Omental fat pad (tissue), 4 donors: Measurements from ENCODE around the gene FOXN4. TPM values are rescaled to one million over a fixed set of nuclear protein-coding genes. Genes with fewer than 3 reads are reported as not detected.

ENCODE experiments used
- ATAC-seq: fragments of 150-250 bp; one replicate; pipeline ENCODE4 v1.9.1; 2016; ENCODE audit warnings: mild to moderate bottlenecking, moderate library complexity; ENCODE audit not compliant: low FRiP score
- DNase-seq: peaks from one replicate; pipeline ENCODE4 v3.0.0-alpha.2; 2019; ENCODE audit warnings: low spot score
- total RNA-seq, 4 donors: library from RNA; depleted of rRNA; stranded (reverse); fragments of >200 nt; gene quantifications; one replicate each; pipeline ENCODE4 v1.1.0, GENCODE V29; 2016
- TF ChIP-seq, protein P1 (sequence below), 3 donors: fragments of 450-650 bp; IDR thresholded peaks; one replicate each; pipeline ENCODE4 v1.5.1; 2016 to 2017; ENCODE audit warnings: antibody characterized with exemption in 3 of 3, mild to moderate bottlenecking in 3 of 3, moderate library complexity in 2 of 3

FOXN4 gene
- total RNA-seq, 4 donors from 2014 or later: not detected

DNA sequence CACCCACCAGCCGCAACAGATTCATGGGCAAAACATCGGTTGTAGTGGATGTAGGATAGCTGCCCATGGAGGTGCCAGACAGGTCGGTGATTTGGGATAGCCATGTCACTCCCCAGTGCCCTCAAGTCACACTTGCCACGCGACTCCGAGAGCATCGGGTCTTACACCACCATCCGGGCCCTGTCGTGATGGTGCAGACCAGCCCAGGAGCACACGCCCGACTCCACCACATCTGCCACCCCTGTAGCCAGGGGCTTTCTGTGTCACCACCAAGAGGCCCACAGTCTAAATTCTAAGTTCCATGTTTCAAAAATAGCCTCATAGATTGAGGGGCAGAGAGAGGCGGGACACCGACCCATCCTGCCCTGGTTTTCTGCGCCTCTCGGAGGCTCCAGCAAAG lies 18.0 kb downstream of the FOXN4 start:
- ATAC-seq: no peak
- TF ChIP-seq, protein P1, sequence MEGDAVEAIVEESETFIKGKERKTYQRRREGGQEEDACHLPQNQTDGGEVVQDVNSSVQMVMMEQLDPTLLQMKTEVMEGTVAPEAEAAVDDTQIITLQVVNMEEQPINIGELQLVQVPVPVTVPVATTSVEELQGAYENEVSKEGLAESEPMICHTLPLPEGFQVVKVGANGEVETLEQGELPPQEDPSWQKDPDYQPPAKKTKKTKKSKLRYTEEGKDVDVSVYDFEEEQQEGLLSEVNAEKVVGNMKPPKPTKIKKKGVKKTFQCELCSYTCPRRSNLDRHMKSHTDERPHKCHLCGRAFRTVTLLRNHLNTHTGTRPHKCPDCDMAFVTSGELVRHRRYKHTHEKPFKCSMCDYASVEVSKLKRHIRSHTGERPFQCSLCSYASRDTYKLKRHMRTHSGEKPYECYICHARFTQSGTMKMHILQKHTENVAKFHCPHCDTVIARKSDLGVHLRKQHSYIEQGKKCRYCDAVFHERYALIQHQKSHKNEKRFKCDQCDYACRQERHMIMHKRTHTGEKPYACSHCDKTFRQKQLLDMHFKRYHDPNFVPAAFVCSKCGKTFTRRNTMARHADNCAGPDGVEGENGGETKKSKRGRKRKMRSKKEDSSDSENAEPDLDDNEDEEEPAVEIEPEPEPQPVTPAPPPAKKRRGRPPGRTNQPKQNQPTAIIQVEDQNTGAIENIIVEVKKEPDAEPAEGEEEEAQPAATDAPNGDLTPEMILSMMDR (IDR thresholded peaks at IDR 0.05): no peak
- no peak for DNase-seq

DNA sequence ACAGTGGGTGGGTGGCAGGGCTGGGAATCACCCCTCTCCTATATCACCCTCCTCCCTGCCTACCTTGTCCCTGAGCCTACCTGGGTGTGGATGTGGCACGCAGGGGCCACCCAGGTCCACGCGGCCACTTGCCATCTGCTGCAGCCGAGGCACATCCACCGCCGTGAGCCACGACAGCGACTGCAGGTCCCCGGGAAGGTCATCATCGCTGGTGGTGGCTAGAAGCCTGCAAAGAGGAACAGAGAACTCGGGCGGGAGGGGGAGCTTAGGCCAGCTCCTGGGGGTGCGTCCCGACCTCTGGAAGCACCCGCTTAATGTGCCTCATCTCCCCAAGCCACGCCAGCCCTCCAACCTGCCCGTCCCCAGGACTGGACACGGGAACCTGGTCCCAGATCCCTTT lies 19.0 kb downstream of the FOXN4 start:
- ATAC-seq (no peak), DNase-seq (no peak)
- TF ChIP-seq, protein P1 (IDR thresholded peaks at IDR 0.05): no peak

DNA sequence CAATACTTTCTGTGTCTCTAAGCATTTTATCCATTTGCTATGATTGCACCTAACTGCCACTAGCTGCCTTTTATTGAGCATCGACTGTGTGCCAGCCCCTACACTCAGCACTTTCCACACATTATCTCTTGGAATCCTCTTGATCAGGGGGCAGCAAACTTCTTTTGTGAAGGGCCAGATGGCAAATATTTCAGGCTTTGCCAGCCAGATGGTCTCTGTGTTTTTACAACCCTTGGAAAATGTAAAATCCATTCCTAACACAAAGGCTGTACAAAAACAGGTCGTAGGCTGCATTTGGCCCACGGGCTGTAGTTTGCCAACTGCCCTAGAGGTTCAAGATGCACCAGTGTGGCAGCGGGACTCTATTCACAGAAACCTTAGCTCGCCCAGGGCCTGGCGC lies 19.5 kb downstream of the FOXN4 start:
- TF ChIP-seq, protein P1 (IDR thresholded peaks at IDR 0.05): no peak
- DNase-seq: no peak
- ATAC-seq: no peak

DNA sequence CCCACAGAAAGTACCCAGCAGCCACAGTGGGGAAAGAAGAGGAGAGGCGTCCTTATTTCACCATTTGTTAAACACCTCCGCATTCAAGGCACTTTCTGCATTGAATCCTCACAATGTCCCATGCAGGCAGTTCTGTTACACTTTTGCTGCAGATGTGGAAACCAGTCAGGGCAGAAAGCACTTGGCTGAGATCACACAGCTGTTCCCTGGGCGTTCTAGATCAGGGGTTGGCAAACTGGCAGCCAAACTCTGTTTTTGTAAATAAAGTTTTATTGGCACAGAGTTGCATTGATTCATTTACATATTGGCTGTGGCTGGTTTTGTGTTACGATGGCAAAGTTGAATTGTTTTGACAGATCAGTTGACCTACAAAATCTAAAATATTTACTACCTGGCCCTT lies 20.1 kb downstream of the FOXN4 start:
- ATAC-seq (no peak), DNase-seq (no peak)
- TF ChIP-seq, protein P1 (IDR thresholded peaks at IDR 0.05): no peak

DNA sequence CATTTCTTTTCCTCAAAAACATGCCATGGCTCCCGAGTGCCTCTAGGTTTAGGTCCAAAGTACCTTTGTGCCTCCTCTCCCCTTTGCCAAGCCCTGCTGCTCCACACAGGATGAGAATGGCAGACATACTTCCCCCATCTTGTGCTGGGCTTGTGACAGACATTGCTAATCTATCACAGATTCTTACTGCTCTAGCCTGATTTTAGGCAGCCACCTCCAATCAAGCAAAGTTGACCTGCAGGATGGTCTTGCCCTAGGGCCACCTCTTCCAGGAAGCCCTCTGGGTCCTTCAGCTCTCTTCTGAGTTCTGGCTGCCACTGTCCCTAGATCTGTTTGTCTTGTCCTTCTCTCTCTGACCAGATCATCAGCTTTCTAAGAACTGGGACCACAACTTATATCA lies 20.5 kb downstream of the FOXN4 start:
- no peak for ATAC-seq
- TF ChIP-seq, protein P1 (IDR thresholded peaks at IDR 0.05): no peak

DNA sequence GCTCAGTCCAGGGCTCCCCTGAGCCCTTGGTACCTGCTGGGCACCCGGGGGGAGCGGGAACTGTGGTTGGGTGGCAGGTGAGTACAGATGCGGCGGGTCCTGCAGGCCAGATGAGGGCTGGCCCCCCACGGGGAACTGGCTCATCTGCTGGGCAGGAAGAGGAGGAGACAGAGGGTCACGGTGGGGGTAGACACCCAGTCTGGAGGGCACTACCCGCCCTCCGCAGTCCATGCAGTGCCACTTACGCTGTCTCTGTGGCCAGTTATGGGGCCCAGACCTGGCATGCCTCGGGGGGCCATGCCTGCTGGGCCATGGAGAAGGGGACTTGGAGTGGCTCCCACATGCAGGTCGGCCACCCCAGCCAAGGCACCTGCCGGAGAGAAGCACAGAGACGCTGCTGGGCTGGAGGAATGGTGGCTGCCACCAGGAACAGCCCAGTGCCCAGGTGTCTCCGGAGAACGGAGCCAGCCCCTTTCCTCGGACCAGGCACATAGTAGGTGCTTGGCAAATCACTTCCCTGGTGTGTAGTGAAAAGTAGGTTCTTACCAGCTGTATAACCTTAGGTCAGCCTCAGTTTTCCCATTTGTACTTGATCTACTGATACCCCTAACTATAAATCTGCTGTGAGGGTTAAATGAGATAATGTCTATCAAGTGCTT lies 21.1 kb downstream of the FOXN4 start:
- DNase-seq (no peak), ATAC-seq (no peak)
- TF ChIP-seq, protein P1 (IDR thresholded peaks at IDR 0.05): no peak

More for the DNA sequence above, 20.5 kb downstream of the FOXN4 start:
- DNase-seq: no peak

DNA sequence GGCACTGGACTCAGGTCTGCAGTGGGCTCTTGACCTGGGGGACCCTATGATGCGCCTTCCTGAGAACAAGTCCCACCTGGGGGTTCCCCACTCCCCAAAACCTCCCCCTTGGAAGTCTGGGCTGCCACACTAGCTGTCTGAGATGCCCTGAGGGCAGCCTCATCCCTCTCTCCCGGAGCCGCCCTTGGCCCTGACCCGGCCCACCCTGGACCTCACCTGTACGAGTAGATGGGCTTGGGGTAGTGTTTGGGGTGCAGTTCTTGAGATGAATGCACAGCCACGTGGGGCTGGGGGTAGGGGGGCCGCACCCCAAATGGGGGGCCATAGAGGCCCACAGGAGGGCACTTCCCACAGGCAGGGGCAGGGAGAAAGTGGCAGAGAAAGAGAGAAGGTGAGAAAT lies 21.9 kb downstream of the FOXN4 start:
- TF ChIP-seq, protein P1 (IDR thresholded peaks at IDR 0.05): no peak
- ATAC-seq (no peak), DNase-seq (no peak)
